ENCODE measurements around the gene CTCFL. TPM values are rescaled to one million over a fixed set of nuclear protein-coding genes. Genes with fewer than 3 reads are reported as not detected.

Gene CTCFL
- total RNA-seq, 2 donors from 2014 or later: not detected

- no peak overlapping the region for H3K27ac Mint-ChIP-seq
- H3K27me3 Mint-ChIP-seq (ENCODE audit: low read depth): peaks cover 30% of the 10 kb centered on the region
- ATAC-seq (replicated peaks in 1 of 2) (no peak), DNase-seq (no peak)
- H3K4me3 Mint-ChIP-seq: no peak overlapping the region
- H3K4me1 Mint-ChIP-seq (ENCODE audit: low read depth): no peaks in the 10 kb centered on the region
- no peaks in the 10 kb centered on the region for H3K36me3 Mint-ChIP-seq (ENCODE audit: insufficient read depth in 2 of 2)
- no peaks in the 10 kb centered on the region for H3K9me3 Mint-ChIP-seq
These were observed 39.4 kb upstream of the CTCFL start for GRCh38 chr20:57564180-57564802.

DNA sequence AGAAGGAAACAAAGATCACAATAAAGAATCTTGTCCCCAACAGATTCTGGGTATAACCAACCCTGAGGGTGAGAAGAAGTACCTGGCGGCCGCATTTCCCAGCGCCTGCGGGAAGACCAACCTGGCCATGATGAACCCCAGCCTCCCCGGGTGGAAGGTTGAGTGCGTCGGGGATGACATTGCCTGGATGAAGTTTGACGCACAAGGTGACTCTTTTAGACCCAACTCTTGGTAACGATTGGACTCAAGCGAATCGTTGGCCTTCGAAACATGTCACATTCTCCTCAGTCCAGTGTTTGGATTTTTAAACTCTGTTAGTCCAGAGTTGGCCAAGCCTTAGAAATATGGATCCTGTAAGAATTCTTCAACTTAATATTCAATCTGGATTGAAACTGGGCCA is 38.6 kb upstream of the CTCFL start:
- no peaks in the 10 kb centered on the region for H3K4me1 Mint-ChIP-seq (ENCODE audit: low read depth)
- H3K9me3 Mint-ChIP-seq: no peaks in the 10 kb centered on the region
- H3K36me3 Mint-ChIP-seq (ENCODE audit: insufficient read depth in 2 of 2): no peaks in the 10 kb centered on the region
- no peak overlapping the region for H3K27ac Mint-ChIP-seq
- no peak overlapping the region for H3K4me3 Mint-ChIP-seq
- DNase-seq (no peak), ATAC-seq (replicated peaks in 1 of 2) (no peak)
- H3K27me3 Mint-ChIP-seq (ENCODE audit: low read depth): peaks cover 32% of the 10 kb centered on the region

- Mint-ChIP-seq H3K9me3 (no peaks in the 10 kb centered on the region), H3K27ac (no peak overlapping the region), H3K4me1 (ENCODE audit: low read depth) (no peaks in the 10 kb centered on the region), H3K4me3 (no peak overlapping the region), H3K27me3 (ENCODE audit: low read depth) (peaks cover 35% of the 10 kb centered on the region), H3K36me3 (ENCODE audit: insufficient read depth in 2 of 2) (no peaks in the 10 kb centered on the region)
- ATAC-seq (replicated peaks in 1 of 2) (no peak), DNase-seq (no peak)
These were observed 37.9 kb upstream of the CTCFL start for GRCh38 chr20:57562541-57563465.

DNA sequence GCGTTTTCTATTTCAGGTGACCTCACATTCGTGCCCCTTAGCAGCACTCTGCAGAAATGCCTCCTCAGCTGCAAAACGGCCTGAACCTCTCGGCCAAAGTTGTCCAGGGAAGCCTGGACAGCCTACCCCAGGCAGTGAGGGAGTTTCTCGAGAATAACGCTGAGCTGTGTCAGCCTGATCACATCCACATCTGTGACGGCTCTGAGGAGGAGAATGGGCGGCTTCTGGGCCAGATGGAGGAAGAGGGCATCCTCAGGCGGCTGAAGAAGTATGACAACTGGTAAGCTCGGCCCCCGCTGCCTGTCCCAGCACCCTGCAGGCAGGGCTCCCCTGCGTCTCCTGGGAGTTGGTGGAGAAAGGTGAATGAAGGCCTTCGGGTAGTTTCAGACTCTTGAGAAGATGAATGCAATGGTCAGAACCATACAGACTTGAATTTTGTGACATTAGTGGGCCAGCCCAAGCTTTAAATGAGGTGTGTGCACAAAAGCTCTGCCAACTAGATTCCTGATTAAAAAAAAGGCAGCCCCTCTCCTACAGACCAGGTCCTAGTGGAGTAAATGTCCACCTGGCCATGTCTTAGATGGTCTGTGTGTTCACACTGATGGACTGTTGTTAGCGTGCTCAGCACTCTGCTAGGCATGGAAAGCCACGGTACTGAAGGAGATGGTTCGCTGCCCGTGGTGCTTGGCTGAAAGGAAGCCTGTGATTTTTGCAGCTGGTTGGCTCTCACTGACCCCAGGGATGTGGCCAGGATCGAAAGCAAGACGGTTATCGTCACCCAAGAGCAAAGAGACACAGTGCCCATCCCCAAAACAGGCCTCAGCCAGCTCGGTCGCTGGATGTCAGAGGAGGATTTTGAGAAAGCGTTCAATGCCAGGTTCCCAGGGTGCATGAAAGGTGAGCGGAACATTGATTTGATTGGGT is 36.7 kb upstream of the CTCFL start:
- H3K9me3 Mint-ChIP-seq: no peaks in the 10 kb centered on the region
- H3K27ac Mint-ChIP-seq: no peak overlapping the region
- H3K27me3 Mint-ChIP-seq (ENCODE audit: low read depth): peaks cover 45% of the 10 kb centered on the region
- H3K4me1 Mint-ChIP-seq (ENCODE audit: low read depth): no peaks in the 10 kb centered on the region
- no peak for DNase-seq
- no peak for ATAC-seq (replicated peaks in 1 of 2)
- H3K4me3 Mint-ChIP-seq: no peak overlapping the region
- H3K36me3 Mint-ChIP-seq (ENCODE audit: insufficient read depth in 2 of 2): no peaks in the 10 kb centered on the region

DNA sequence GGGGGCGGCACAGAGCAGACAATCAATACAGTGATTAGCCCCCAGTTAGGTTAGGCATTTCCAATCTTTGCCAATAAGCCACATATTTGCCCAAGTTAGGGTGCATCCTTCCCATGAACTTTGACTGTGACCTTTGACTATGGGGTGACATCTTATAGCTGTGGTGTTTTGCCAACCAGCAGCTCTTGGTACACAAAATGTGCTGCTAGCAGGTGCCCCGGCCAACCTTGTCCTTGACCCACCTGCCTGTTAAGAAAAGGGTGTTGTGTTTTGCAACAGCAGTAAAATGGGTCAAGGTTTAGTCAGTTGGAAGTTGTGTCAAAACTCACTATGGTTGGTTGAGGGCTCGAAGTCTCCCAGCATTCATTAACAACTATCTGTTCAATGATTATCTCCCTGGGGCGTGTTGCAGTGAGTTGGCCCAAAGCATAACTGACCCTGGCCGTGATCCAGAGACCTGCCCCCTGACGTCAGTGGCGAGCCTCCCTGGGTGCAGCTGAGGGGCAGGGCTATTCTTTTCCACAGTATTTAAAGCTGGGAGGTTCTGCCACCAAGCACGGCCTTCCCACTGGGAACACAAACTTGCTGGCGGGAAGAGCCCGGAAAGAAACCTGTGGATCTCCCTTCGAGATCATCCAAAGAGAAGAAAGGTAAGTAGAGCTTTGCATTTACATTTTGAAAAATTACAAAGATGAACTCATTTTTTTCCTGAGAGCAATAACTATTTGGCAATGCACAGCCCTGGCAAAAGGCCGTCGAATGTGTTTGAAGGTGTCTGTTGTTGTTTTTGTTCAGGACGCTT is 35.8 kb upstream of the CTCFL start, which contains the start of gene PCK1:
Gene PCK1, plus strand, starts transcription at position 557 of the 802 bp plus-strand sequence. CDS start 302 bp downstream, outside the sequence.
- no peak within 1 kb of the TSS for H3K27ac Mint-ChIP-seq
- ATAC-seq (replicated peaks in 1 of 2) (no peak), DNase-seq (no peak)
- peaks cover 52% of the 10 kb centered on the region for H3K27me3 Mint-ChIP-seq (ENCODE audit: low read depth)
- no peaks in the 10 kb centered on the region for H3K4me1 Mint-ChIP-seq (ENCODE audit: low read depth)
- H3K36me3 Mint-ChIP-seq (ENCODE audit: insufficient read depth in 2 of 2): no peaks in the 10 kb centered on the region
- H3K9me3 Mint-ChIP-seq: no peaks in the 10 kb centered on the region
- no peak within 1 kb of the TSS for H3K4me3 Mint-ChIP-seq

- Mint-ChIP-seq H3K9me3 (no peaks in the 10 kb centered on the region), H3K4me1 (ENCODE audit: low read depth) (no peaks in the 10 kb centered on the region), H3K4me3 (no peak overlapping the region), H3K27ac (no peak overlapping the region), H3K27me3 (ENCODE audit: low read depth) (peaks cover 44% of the 10 kb centered on the region), H3K36me3 (ENCODE audit: insufficient read depth in 2 of 2) (no peaks in the 10 kb centered on the region)
- ATAC-seq (replicated peaks in 1 of 2) (no peak), DNase-seq (no peak)
These were observed 35.0 kb upstream of the CTCFL start for GRCh38 chr20:57559658-57560553.

DNA sequence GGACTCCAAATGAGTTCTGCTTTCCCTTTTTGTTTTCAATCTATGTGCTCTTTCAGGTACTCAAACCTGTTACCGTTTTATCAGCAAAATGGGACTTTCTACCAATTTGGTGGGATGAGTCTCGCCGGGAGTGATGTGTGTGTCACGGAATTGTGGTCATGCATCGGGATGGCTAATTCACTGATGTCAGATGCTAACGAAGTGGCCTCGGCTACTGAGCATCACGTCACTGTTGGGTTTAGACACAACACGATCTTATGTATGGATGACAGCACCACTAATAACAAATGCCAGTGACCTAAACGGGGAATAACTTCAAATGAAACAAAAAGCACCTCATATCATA is 34.3 kb upstream of the CTCFL start:
- ATAC-seq (replicated peaks in 1 of 2) (no peak), DNase-seq (no peak)
- Mint-ChIP-seq H3K9me3 (no peaks in the 10 kb centered on the region), H3K27me3 (ENCODE audit: low read depth) (peaks cover 42% of the 10 kb centered on the region), H3K27ac (no peak overlapping the region), H3K4me3 (no peak overlapping the region), H3K36me3 (ENCODE audit: insufficient read depth in 2 of 2) (no peaks in the 10 kb centered on the region), H3K4me1 (ENCODE audit: low read depth) (no peaks in the 10 kb centered on the region)

GRCh38 chr20:57558614-57559288 is 33.8 kb upstream of the CTCFL start:
- H3K36me3 Mint-ChIP-seq (ENCODE audit: insufficient read depth in 2 of 2): no peaks in the 10 kb centered on the region
- H3K27me3 Mint-ChIP-seq (ENCODE audit: low read depth): peaks cover 42% of the 10 kb centered on the region
- no peak for ATAC-seq (replicated peaks in 1 of 2)
- H3K4me1 Mint-ChIP-seq (ENCODE audit: low read depth): no peaks in the 10 kb centered on the region
- H3K9me3 Mint-ChIP-seq: no peaks in the 10 kb centered on the region
- no peak overlapping the region for H3K4me3 Mint-ChIP-seq
- no peak for DNase-seq
- no peak overlapping the region for H3K27ac Mint-ChIP-seq

DNA sequence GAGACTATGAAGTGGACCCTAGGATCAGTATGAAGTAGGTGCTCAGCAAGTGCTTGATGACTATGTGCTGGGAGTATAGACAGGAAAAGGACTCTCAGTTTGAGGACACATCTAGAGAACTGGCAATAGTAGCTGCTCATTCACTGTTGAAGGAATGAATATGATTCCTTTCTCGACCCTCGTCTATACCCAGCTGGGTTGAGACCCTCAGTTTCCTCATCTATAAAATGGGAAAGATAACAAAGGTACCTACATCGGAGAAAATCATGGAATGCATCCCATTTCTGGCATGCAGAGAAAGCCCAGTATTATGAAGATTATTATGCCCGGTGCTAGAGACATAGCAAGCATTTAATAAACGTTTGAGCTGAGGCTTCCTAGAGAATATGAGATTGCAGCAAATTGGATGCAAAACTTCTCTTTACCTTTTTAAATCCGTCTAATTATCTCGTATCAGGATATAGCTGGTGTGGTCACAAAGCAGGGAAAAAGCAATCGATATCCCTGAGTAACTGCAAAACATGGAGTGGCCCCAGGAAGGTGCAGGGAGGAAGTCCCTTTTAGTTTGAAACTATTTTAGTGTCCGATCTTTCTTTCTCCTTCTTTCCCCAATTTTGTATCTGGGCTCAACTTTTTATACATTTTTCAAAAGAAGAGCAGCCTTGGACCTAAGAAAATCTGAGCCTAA is 33.1 kb upstream of the CTCFL start:
- H3K9me3 Mint-ChIP-seq: no peaks in the 10 kb centered on the region
- ATAC-seq (replicated peaks in 1 of 2): no peak
- H3K4me1 Mint-ChIP-seq (ENCODE audit: low read depth): no peaks in the 10 kb centered on the region
- H3K27ac Mint-ChIP-seq: no peak overlapping the region
- no peak for DNase-seq
- H3K27me3 Mint-ChIP-seq (ENCODE audit: low read depth): peaks cover 42% of the 10 kb centered on the region
- H3K4me3 Mint-ChIP-seq: no peak overlapping the region
- no peaks in the 10 kb centered on the region for H3K36me3 Mint-ChIP-seq (ENCODE audit: insufficient read depth in 2 of 2)

DNA sequence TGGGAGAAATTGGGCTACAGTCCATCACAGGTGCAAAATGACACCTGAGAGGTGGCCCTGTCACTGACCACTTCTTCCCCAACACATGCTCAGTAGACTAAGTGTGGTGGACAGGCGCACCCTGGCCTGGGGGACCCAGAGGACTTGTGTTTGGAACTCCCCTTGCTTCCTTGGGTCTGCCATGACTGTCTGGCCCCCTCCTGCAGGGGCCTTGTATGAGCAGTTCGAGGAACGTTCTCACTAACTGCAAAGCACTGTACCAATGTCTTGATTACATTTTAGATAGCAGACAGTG is 32.0 kb upstream of the CTCFL start:
- no peak overlapping the region for H3K4me3 Mint-ChIP-seq
- H3K4me1 Mint-ChIP-seq (ENCODE audit: low read depth): no peaks in the 10 kb centered on the region
- no peak overlapping the region for H3K27ac Mint-ChIP-seq
- ATAC-seq (replicated peaks in 1 of 2) (no peak), DNase-seq (no peak)
- H3K36me3 Mint-ChIP-seq (ENCODE audit: insufficient read depth in 2 of 2): no peaks in the 10 kb centered on the region
- H3K9me3 Mint-ChIP-seq: no peaks in the 10 kb centered on the region
- peaks cover 41% of the 10 kb centered on the region for H3K27me3 Mint-ChIP-seq (ENCODE audit: low read depth)

All from activated T-cell treated with anti-CD3 and anti-CD28 coated beads, Interleukin-2, amount 50 U/mL, for 72 hours (primary cell).